MG63 (cell line): ENCODE data around the gene HAO2. TPM values are rescaled to one million over a fixed set of nuclear protein-coding genes. Genes with fewer than 3 reads are reported as not detected.

Experiments used
- total RNA-seq: library from RNA; depleted of rRNA; stranded (reverse); fragments of >200 nt; shearing (Covaris generic); gene quantifications from 2 replicates; pipeline ENCODE4 v1.2.3, GENCODE V29; 2014; ENCODE audit warnings: low replicate concordance; rRNA removed

Gene HAO2
- total RNA-seq, 1 experiment from 2014 or later = not detected

Other genes starting within 250 kb of the HAO2 start
- gene WARS2, start 228.1 kb upstream of the HAO2 start, total RNA-seq = 29.0 and 37.9 TPM in 2 replicates
- not detected in 2 replicates for gene HSD3B2, start 46.4 kb downstream of the HAO2 start, total RNA-seq
- gene HSD3B1, start 138.4 kb downstream of the HAO2 start, total RNA-seq = not detected in 2 replicates